GM12878 (cell line): ENCODE data around the gene NAT10. TPM values are rescaled to one million over a fixed set of nuclear protein-coding genes. Genes with fewer than 3 reads are reported as not detected.

Experiments
- ATAC-seq: fragments of 200-7000 bp; cut with Tn5 transposase; 3 replicates; pipeline ENCODE4 v1.9.1; 2020; ENCODE audit warnings: mild to moderate bottlenecking, moderate library complexity
- BruUV-seq: library from RNA; stranded (reverse); fragments of 400-500 nt; replicated peaks from 2 replicates; lab custom pipeline; 2021; lab: Mats Ljungman, UMichigan
- CTCF ChIA-PET: fragments of 300-600 bp; sonication (Branson Sonifier 250); formaldehyde crosslinking; extraction: SDS; loops from one replicate; lab custom pipeline; 2021; ENCODE audit warnings: inconsistent platforms; lab: Yijun Ruan, JAX
- POLR2A ChIA-PET: fragments of 350-600 bp; formaldehyde crosslinking; extraction: SDS; loops from one replicate; lab custom pipeline; 2021; ENCODE audit warnings: inconsistent platforms; lab: Charles Lee
- RAD21 ChIA-PET: fragments of 300-600 bp; sonication (Branson Sonifier 250); formaldehyde crosslinking; loops from one replicate; lab custom pipeline; 2023; ENCODE audit warnings: antibody characterized with exemption; ENCODE audit not compliant: unreplicated experiment; lab: Charles Lee
- SMC1A ChIA-PET: fragments of 300-600 bp; sonication (Branson Sonifier 250); formaldehyde crosslinking; loops from one replicate; lab custom pipeline; 2023; ENCODE audit not compliant: unreplicated experiment, uncharacterized antibody; lab: Charles Lee
- DNase-seq: peaks from one replicate; pipeline ENCODE4 v3.0.0-alpha.2; 2011; ENCODE audit warnings: low read depth, low spot score
- FAIRE-seq: peaks from 3 replicates; lab custom pipeline; 2011; peaks lifted over from hg19 to GRCh38; lab: Jason Lieb, UNC
- H2AFZ ChIP-seq: 2 replicates; pipeline ENCODE4 v1.6.0; 2011; ENCODE audit warnings: low read depth, low read length, control low read depth; ENCODE audit not compliant: control insufficient read depth
- H3K27ac ChIP-seq: 2 replicates; pipeline ENCODE4 v1.5.1; 2011; ENCODE audit warnings: control low read depth; ENCODE audit not compliant: control insufficient read depth, insufficient read depth
- H3K27me3 ChIP-seq, 2 experiments: replicated peaks in 1 of 2; 2 replicates each; pipeline versions ENCODE4 v1.6.0 to v1.6.1; 2011; ENCODE audit warnings: low read length in 1 of 2; ENCODE audit not compliant: control insufficient read depth in 2 of 2, insufficient read depth in 2 of 2
- H3K36me3 ChIP-seq, 2 experiments: 2 replicates each; pipeline ENCODE4 v1.5.1; 2011; ENCODE audit warnings: low read length in 1 of 2; ENCODE audit not compliant: control insufficient read depth in 2 of 2, insufficient read depth in 2 of 2
- H3K4me1 ChIP-seq: 2 replicates; pipeline ENCODE4 v1.6.1; 2011; ENCODE audit warnings: mild to moderate bottlenecking, low read length, moderate library complexity, mixed read lengths; ENCODE audit not compliant: control insufficient read depth, insufficient read depth
- H3K4me2 ChIP-seq: 2 replicates; pipeline ENCODE4 v1.6.0; 2011; ENCODE audit warnings: control low read depth; ENCODE audit not compliant: control insufficient read depth, insufficient read depth
- H3K4me3 ChIP-seq: fragments of 200-600 bp; sonication (generic); 2 replicates; pipeline ENCODE4 v1.5.1; 2016
- H3K79me2 ChIP-seq: 2 replicates; pipeline ENCODE4 v1.6.0; 2011; ENCODE audit warnings: low read length; ENCODE audit not compliant: control insufficient read depth, insufficient read depth
- H3K9ac ChIP-seq: 2 replicates; pipeline ENCODE4 v1.8.0; 2011; ENCODE audit warnings: low read length, control low read depth, mixed read lengths; ENCODE audit not compliant: control insufficient read depth, insufficient read depth
- H3K9me3 ChIP-seq: replicated peaks from 3 replicates; pipeline ENCODE4 v1.5.1; 2011; ENCODE audit warnings: mild to moderate bottlenecking, low read length; ENCODE audit not compliant: control insufficient read depth, insufficient read depth
- H4K20me1 ChIP-seq: 2 replicates; pipeline ENCODE4 v1.6.0; 2011; ENCODE audit not compliant: control insufficient read depth, insufficient read depth
- BHLHE40 ChIP-seq, 2 experiments: fragments of 450-650 bp in 1 of 2; IDR thresholded peaks; 2 replicates each; pipeline ENCODE4 v1.6.1; 2011 to 2017; ENCODE audit warnings: low read depth in 2 of 2, borderline replicate concordance in 1 of 2, improper control_type of control experiment in 1 of 2, low read length in 1 of 2, mild to moderate bottlenecking in 1 of 2
- CHD4 ChIP-seq: fragments of 200-600 bp; sonication (generic); IDR thresholded peaks from 2 replicates; pipeline ENCODE4 v1.6.1; 2016; ENCODE audit warnings: mild to moderate bottlenecking
- CREB1 ChIP-seq: IDR thresholded peaks from 2 replicates; pipeline ENCODE4 v1.6.1; 2012; ENCODE audit warnings: low read depth, mild to moderate bottlenecking, inconsistent platforms
- EED ChIP-seq: sonication (generic); IDR thresholded peaks from 2 replicates; pipeline ENCODE4 v1.6.1; 2016; ENCODE audit warnings: antibody characterized with exemption, low read depth
- JUNB ChIP-seq: IDR thresholded peaks from 2 replicates; pipeline ENCODE4 v1.6.1; 2016; ENCODE audit warnings: antibody characterized with exemption, mild to moderate bottlenecking
- KLF5 ChIP-seq: fragments of 450-650 bp; IDR thresholded peaks from 2 replicates; pipeline ENCODE4 v1.6.1; 2014; ENCODE audit warnings: mild to moderate bottlenecking; ENCODE audit not compliant: partially characterized antibody
- MEF2B ChIP-seq: fragments of 450-650 bp; IDR thresholded peaks from 2 replicates; pipeline ENCODE4 v1.6.1; 2018; ENCODE audit warnings: mild to moderate bottlenecking, moderate library complexity; ENCODE audit not compliant: partially characterized antibody, poor library complexity, severe bottlenecking
- PAX5 ChIP-seq: IDR thresholded peaks from 2 replicates; pipeline ENCODE4 v1.6.1; 2011; ENCODE audit warnings: low read depth, low read length, borderline replicate concordance
- POLR2AphosphoS5 ChIP-seq: IDR thresholded peaks from 2 replicates; pipeline ENCODE4 v1.6.1; 2011; ENCODE audit warnings: mild to moderate bottlenecking, low read length, inconsistent platforms
- RAD21 ChIP-seq: IDR thresholded peaks from 2 replicates; pipeline ENCODE4 v1.6.1; 2011; ENCODE audit warnings: mild to moderate bottlenecking, low read depth, low read length, moderate library complexity; ENCODE audit not compliant: insufficient read depth
- WRNIP1 ChIP-seq: IDR thresholded peaks from 2 replicates; pipeline ENCODE4 v1.6.1; 2011; ENCODE audit warnings: low read depth, low read length, improper control_type of control experiment, borderline replicate concordance
- ZNF274 ChIP-seq: IDR thresholded peaks from one replicate; pipeline ENCODE4 v1.8.0; 2011; ENCODE audit not compliant: insufficient read length, insufficient read depth
- WGBS: methylation state at CpG from one replicate; pipeline ENCODE4 v1.1.6; 2016; ENCODE audit warnings: low lambda C conversion rate; ENCODE audit not compliant: insufficient replicate concordance, insufficient coverage; ENCODE audit errors: missing lambda C conversion rate; 5-methylcytosine and 5-hydroxymethylcytosine counted together
- in situ Hi-C: fragments of 300-500 bp; cut with MboI; formaldehyde crosslinking; loops from 9 replicates; pipeline ENCODE4 v1.14.3; 2018; ENCODE audit warnings: mixed read lengths
- intact Hi-C: fragments of 100-400 bp; cut with micrococcal nuclease; formaldehyde crosslinking; loops from one replicate; pipeline ENCODE4 v1.14.2; 2022; ENCODE audit not compliant: unreplicated experiment
- polyA plus RNA-seq, 11 experiments: library from polyadenylated mRNA; depleted of rRNA in 4 of 11; unstranded in 6 of 11; stranded (reverse) in 5 of 11; fragments of >200 nt; fragmentation: Nextera tagmentation in 4 of 11; fragmentation: Illumina TruSeq in 1 of 11; extraction: Ambion mirVana in 4 of 11; extraction: Trizol in 1 of 11; gene quantifications; 1 replicate in 1 of 11; 2 replicates in 10 of 11; pipeline versions ENCODE4 v1.2.1 to v1.2.3, GENCODE V29; 2011 to 2016; ENCODE audit warnings: inconsistent platforms in 2 of 11, missing spikeins in 2 of 11, low read depth in 1 of 11
- total RNA-seq, 4 experiments: library from RNA; depleted of rRNA in 3 of 4; stranded (reverse); fragments of >200 nt in 3 of 4; fragmentation: Illumina TruSeq in 1 of 4; extraction: Trizol in 1 of 4; gene quantifications; 2 replicates each; pipeline versions ENCODE4 v1.2.1 to v1.2.3, GENCODE V29; 2013 to 2021
- TF ChIP-seq, protein P1 (sequence below): fragments of 450-650 bp; IDR thresholded peaks from 2 replicates; pipeline ENCODE4 v1.6.1; 2017; ENCODE audit warnings: mild to moderate bottlenecking, moderate library complexity
- TF ChIP-seq, protein P2 (sequence below): fragments of 150-350 bp; IDR thresholded peaks from 2 replicates; pipeline ENCODE4 v1.6.1; 2014; ENCODE audit warnings: mild to moderate bottlenecking, low read depth, low read length

NAT10 gene
- total and polyA plus RNA-seq, 10 of the 15 experiments (the other 5 are each of a cell fraction or from before 2014, with no cell fraction given) = 45.1 to 95.5 (median 72.8) TPM

DNA sequence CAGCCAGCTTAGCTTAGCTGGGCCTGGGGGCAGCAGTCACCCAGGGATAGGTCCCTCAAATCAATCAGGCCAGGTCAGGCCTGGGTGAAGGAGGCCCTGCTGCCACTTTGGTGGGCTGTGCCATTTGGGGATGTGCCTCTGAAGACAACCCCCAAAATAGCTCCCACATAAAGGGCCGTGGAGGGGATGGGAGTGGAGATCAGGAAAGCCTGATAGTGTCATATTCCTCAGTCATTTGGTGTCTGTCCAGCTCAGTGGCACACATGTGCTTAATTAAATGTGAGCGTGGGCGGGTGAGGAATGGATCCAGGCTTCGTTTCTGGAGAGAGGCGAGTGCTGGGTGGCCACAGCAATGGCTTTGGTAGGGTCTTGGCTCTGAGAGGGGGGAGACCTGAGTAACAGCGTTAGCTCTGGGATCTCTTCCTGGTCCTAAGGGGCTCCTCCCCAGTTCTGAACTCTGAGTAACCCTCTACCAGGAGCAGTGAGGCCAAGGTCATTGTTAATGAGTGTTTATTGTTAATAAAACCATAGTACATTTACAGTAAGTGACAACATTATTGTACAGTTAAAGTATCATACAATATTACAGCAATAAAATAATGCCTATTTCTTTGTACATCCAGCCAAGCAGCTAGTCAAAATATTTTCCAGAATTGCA, 45.2 kb downstream of the NAT10 start:
- Histone ChIP-seq H3K36me3 (peaks cover 23 to 30% of the 10 kb centered on the region in 2 experiments), H3K9me3 (no peaks in the 10 kb centered on the region), H3K79me2 (no peaks in the 10 kb centered on the region; the same call in 1 of the 2 replicates), H3K4me2 (no peak overlapping the region), H3K4me3 (no peak overlapping the region), H4K20me1 (no peaks in the 10 kb centered on the region), H3K27ac (no peak overlapping the region), H2AFZ (no peak overlapping the region), H3K4me1 (peaks cover 36% of the 10 kb centered on the region), H3K9ac (no peak overlapping the region), H3K27me3 (no peaks in the 10 kb centered on the region)
- in situ Hi-C loops = loop anchor here (25.0 kb wide), 1 partner anchor 337 kb away; no protein-coding TSS in a partner anchor
- TF ChIP-seq WRNIP1 (no peak), RAD21 (no peak), ZNF274 (no peak), JUNB (no peak), CHD4 (no peak), POLR2AphosphoS5 (no peak), CREB1 (no peak), EED (no peak), MEF2B (no peak), BHLHE40 (IDR thresholded peaks at IDR 0.05; ENCODE audit: borderline replicate concordance in 1 of 2, low read depth in 2 of 2, low read length in 1 of 2) (no peak), PAX5 (no peak), KLF5 (no peak)
- TF ChIP-seq, protein P1, sequence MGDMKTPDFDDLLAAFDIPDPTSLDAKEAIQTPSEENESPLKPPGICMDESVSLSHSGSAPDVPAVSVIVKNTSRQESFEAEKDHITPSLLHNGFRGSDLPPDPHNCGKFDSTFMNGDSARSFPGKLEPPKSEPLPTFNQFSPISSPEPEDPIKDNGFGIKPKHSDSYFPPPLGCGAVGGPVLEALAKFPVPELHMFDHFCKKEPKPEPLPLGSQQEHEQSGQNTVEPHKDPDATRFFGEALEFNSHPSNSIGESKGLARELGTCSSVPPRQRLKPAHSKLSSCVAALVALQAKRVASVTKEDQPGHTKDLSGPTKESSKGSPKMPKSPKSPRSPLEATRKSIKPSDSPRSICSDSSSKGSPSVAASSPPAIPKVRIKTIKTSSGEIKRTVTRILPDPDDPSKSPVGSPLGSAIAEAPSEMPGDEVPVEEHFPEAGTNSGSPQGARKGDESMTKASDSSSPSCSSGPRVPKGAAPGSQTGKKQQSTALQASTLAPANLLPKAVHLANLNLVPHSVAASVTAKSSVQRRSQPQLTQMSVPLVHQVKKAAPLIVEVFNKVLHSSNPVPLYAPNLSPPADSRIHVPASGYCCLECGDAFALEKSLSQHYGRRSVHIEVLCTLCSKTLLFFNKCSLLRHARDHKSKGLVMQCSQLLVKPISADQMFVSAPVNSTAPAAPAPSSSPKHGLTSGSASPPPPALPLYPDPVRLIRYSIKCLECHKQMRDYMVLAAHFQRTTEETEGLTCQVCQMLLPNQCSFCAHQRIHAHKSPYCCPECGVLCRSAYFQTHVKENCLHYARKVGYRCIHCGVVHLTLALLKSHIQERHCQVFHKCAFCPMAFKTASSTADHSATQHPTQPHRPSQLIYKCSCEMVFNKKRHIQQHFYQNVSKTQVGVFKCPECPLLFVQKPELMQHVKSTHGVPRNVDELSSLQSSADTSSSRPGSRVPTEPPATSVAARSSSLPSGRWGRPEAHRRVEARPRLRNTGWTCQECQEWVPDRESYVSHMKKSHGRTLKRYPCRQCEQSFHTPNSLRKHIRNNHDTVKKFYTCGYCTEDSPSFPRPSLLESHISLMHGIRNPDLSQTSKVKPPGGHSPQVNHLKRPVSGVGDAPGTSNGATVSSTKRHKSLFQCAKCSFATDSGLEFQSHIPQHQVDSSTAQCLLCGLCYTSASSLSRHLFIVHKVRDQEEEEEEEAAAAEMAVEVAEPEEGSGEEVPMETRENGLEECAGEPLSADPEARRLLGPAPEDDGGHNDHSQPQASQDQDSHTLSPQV = no peak
- TF ChIP-seq, protein P2, sequence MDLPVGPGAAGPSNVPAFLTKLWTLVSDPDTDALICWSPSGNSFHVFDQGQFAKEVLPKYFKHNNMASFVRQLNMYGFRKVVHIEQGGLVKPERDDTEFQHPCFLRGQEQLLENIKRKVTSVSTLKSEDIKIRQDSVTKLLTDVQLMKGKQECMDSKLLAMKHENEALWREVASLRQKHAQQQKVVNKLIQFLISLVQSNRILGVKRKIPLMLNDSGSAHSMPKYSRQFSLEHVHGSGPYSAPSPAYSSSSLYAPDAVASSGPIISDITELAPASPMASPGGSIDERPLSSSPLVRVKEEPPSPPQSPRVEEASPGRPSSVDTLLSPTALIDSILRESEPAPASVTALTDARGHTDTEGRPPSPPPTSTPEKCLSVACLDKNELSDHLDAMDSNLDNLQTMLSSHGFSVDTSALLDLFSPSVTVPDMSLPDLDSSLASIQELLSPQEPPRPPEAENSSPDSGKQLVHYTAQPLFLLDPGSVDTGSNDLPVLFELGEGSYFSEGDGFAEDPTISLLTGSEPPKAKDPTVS = no peak
- ChIA-PET CTCF (interaction anchor here (0.7 to 1.6 kb wide), 3 partner anchors 9 to 205 kb away, joined by 3 to 5 read pairs (median 4); no protein-coding TSS in a partner anchor), SMC1A (interaction anchor here (0.6 to 1.2 kb wide), 2 partner anchors 8 to 347 kb away, joined by 3 read pairs; no protein-coding TSS in a partner anchor), POLR2A (no interaction called here), RAD21 (interaction anchor here (1.2 kb wide), 1 partner anchor 207 kb away, joined by 3 read pairs; the partner anchor contains the start of gene ABTB2)
- BruUV-seq = no TSS peak
- DNase-seq = no peak
- FAIRE-seq = no peak
- WGBS = 92% methylated on average over 6 of the region's 6 CpGs
- intact Hi-C loops = no loop called here
- ATAC-seq = no peak
